Activated T-cell treated with anti-CD3 and anti-CD28 coated beads for 4 hours (primary cell): Measurements from ENCODE around the gene TTLL5.

ENCODE experiments used
- DNase-seq: peaks from one replicate; pipeline ENCODE4 v3.0.0-alpha.2; 2020

The TTLL5 gene

DNA sequence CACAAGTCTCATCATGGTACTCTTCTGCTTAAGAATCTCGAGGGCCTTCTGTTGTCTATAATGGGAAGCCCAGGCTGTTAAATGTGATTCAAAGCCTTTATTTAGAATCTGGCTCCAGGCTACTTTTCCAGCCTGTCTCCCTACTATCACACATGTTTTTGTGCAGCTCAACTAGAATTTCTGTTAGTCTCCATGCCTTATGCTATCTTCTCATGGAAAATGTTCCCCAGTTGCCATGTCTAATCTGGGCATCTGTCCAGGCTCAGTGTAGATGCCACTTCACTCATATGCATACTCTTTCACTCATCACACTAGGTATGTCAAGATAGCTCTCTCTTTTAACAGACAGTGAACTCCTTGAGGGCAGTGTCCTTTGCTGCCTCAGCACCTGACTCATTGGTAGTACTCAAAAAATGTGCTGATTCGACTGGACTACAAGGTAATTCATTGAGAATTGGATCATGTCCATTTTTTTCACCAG, 145.3 kb downstream of the TTLL5 start:
- no peak for DNase-seq

DNA sequence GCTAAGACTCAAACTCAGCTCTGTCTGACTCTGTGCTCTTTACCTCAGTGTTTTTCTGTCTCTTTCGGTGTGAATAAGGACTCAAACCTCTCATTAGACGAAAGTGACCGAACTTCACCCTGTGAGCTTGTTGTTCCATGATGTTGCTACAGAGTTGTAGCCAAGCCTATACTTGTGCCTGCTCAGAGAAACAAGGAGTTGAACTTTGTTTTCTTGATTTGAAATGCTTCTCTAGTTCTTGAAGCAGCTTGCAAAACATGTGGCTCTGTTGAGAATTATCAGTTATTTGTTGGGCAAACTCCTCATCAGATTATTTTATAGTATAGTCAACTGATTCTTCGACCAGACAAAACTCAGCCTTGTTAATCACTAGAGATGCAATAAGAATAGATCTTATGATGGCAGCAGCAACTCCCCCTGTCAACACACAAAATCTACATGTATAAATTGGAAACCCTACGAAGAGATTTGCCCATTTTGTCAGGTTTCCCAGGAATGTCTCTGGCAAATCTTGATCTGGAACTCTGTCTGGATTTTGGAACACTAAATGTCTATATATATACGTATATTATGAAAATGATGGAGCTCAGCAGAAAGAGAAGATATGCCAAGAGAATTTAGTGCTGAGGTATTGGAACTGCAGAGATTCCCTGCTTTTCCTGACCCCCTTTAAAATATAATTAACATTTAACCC, 146.8 kb downstream of the TTLL5 start:
- DNase-seq: no peak

DNA sequence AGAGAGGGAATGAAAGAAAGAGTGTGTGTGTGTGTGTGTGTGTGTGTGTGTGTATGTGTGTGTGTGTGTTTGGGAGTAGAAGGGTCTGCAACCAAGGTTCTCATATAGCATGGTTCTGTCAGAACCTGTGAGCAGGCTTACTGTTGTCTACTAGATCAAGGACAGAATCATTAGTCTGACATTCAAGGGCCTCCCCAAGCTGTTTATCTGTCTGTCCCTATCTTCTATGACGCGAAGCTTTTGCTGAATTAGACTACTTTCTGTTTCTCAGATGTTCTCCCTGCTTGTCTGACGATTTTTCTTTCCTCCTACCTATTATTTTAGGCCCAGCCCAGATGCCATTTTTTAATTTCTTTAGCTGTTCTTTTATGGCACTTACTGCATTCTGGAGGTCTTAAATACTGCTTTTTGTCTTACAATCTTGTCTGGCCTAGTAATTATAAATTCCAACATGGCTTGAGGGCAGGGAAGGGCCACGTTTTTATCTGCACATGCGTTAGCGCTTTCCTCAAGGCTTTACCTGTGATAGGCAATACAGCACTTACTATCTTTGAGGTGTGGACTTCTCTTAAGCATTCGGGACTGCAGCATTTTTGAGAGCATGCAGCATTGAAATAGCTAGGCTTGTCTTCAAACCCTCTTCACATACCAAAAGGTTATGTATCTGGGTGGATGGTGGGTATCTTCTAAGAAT, 150.2 kb downstream of the TTLL5 start:
- DNase-seq: no peak

DNA sequence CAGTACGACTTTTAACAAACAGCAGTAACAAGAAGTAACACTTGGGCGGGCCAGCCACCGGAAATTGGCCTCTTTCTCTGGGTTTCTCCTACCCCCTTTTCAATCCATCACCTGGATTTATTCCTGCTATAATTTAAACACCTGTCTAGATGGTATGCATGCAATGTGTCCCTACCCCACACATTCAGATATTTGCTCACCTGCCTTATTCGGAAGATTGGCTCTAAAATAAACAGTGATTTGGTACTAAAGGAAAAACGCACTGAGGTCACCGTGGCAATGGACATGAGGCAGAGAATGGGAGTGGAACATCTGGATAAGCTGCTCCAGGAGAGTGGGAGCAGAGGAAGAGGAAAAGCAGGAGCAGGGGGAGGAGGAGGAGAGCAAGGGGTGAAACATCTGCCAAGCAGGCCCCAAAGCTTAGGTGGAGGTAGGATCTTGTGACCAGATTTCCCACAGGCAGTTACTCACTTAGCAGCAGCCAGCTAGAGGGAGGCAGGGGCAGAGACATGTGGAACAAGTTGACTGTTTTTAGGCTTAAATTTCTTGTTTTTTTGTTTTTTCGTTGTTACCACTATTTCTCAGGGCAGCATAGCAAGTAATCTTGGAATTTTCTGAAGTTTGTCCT, 150.9 kb downstream of the TTLL5 start:
- DNase-seq: no peak

- DNase-seq: no peak
Observed at GRCh38 chr14:75812622-75813021, 151.6 kb downstream of the TTLL5 start.

DNA sequence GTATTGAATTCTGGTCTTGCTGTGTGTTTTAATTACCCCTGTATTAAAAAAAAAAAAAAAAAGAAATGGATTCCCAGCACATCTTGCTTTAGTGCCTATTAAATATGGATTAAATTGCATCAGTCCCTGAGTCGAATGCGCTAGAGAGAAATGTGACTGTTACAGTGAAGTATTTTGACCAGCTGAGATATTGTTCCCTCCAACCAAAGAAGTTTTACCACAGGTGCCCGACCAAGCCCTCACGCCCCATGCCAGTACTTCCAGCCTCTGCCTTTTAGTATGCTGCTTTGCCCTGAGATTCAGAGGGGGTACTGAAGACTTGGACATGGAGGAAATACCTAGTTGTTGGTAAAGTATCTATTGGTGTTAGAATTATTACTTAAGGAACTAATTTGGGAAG, 159.7 kb downstream of the TTLL5 start:
- no peak for DNase-seq

- no peak for DNase-seq
Observed at GRCh38 chr14:75821831-75822521, 160.9 kb downstream of the TTLL5 start.

DNA sequence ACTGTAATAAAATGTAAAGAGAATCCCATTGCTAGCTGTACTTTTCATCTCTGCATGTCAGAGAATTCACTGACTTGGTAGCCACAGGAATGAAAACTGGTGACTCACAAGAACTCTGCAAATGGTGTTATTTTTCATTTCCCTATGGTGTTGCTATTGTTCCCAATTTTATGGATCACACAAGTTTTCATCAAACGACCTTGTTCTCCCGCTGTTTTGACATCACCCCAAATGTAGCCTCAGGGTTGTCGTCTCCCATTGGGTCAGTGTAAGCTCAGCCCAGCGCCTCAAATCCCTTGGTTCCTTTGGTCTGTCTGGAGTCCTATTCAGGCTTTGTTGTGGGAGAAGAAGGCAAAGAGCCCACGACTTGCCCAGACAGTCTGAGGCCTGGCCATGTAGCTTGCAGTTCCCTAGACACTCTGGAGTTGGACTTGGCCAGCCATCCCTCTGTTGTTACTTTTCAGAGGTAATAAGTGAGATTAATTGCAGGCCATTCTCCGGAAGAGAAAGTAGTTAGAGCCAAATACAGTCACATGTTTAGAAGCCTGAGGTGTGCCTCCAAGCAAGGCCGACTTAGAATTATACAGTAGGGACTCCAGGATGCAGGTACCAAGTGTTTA, 161.6 kb downstream of the TTLL5 start:
- no peak for DNase-seq

GRCh38 chr14:75823334-75823733, 162.3 kb downstream of the TTLL5 start:
- no peak for DNase-seq

- DNase-seq: no peak
Observed at GRCh38 chr14:75824318-75824717, 163.3 kb downstream of the TTLL5 start.

- no peak for DNase-seq
Observed at GRCh38 chr14:75825147-75825592, 164.1 kb downstream of the TTLL5 start.

- DNase-seq: no peak
Observed at GRCh38 chr14:75826599-75826998, 165.6 kb downstream of the TTLL5 start.

DNA sequence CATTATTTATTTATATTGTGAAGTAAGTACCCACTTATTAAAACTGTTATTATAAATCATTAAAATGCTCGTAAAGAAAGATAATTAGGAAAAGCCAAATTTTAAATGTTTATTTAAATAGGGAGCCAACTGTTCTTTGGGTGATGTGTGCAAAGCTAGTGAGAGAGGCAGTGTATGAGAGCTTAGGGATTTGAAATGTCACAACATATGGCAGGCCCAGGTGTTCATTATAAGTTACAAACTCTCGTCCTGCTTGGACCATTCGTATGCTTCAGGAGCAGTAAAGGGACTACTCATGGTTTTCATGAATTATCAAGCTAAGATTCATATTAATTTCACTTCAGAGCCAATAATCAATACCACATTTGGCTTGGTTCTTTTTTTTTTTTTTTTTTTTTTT, 166.3 kb downstream of the TTLL5 start:
- DNase-seq: no peak

GRCh38 chr14:75829316-75829715, 168.3 kb downstream of the TTLL5 start:
- no peak for DNase-seq

GRCh38 chr14:75831455-75831854, 170.4 kb downstream of the TTLL5 start:
- DNase-seq: peak; percentile 2

DNA sequence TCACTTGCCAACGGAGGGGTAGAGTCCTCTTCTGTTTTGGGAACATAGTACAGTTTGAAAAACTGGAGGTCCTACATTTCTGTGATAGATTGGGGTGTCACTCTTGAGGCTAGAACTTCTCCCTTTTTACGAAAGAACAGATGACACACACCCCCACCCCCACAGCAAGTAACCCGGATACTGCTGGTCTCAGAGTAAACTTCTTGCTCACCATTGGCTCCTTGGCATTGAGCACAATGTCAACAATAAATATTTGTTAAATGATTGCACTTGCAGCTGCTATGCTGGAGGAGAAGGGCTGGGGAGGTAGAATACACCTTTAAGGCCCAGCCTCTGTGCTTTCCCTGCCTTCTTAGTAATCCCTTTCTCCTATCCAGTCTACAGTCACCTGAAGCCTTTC, 170.9 kb downstream of the TTLL5 start:
- no peak for DNase-seq

DNA sequence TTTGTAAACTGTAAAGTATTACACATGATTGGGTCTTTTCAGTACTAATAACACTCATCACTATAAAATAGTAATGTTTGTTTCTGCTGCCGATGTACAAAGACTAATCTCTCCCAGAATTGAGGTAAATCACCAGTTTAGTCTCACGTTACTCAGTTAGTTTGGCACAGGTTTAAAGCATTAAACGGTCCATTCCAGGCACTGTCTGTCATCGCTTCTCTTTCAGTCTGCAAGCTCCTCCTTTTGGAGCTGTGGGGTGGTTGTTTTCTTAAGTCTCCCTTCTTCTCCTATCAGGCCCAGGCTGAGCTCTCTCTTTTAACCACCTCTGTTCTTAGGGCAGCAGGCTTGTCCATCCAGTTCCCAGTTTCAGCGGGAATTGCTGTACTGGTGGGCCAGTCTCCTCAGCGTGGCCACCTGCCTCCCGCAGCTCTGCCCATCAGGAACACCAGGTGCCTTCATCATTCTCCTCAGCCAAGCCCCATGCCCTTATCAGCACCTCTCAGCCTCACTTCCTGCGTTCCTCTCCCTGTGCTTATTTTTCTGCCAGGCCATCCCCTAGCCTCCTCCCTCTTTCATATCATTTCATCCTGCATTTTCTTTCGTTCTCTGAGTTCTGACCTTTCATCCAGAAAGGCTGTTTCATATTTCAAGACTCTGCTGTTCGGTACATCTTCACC, 171.7 kb downstream of the TTLL5 start:
- DNase-seq: no peak

DNA sequence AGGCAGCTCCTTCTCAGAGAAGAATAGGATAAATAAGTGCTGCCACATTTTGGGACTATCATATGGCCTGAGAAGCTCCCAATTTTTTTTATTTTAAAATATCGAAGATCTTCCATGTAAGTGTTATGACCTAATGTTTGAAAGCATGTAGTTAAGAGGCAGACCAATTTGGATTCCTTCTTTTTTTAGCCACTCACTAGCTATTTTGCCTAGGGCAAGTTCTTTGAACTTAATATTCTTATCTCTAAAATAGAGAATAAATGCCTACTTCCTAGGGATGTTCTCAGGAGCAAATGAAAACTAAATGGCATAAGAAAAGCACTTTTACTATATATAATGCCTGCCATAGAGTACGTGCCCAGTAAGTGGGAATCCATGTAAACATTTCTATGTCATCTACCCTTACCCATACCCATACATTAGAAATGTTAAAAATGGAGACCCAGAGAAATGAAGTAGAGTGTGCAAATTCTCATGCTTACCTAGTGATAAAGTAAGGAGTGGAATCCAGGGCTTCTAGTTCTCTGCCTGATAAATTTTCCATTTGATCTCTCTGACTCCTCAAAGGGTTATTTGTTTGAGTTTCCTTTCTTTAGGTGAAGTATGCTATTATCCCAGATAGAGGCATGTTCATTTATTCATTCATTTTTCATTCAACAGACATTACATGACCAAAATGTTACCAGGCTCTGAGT, 172.4 kb downstream of the TTLL5 start:
- DNase-seq: no peak

GRCh38 chr14:75835156-75835725, 174.2 kb downstream of the TTLL5 start:
- DNase-seq: no peak

- DNase-seq: no peak
Observed at GRCh38 chr14:75835737-75836136, 174.7 kb downstream of the TTLL5 start.

GRCh38 chr14:75837151-75837787, 176.2 kb downstream of the TTLL5 start:
- DNase-seq: no peak
